Nephron progenitor cell (in vitro differentiated cells): ENCODE data around the gene SLX4IP.
A peak's percentile ranks its signal among the peaks of the same experiment; 100 is the strongest.

Source experiments
- DNase-seq: peaks from one replicate; pipeline ENCODE4 v3.0.0; 2021
- H3K27ac Mint-ChIP-seq: 2 replicates; pipeline ENCODE4 v1.8.0; 2021; ENCODE audit warnings: mild to moderate bottlenecking, moderate library complexity, mixed read lengths
- H3K27me3 Mint-ChIP-seq: 2 replicates; pipeline ENCODE4 v1.8.0; 2021; ENCODE audit warnings: mild to moderate bottlenecking, low read depth, mixed read lengths; ENCODE audit not compliant: poor library complexity
- H3K36me3 Mint-ChIP-seq: 2 replicates; pipeline ENCODE4 v1.8.0; 2021; ENCODE audit warnings: low read depth, mixed read lengths
- H3K4me1 Mint-ChIP-seq: 2 replicates; pipeline ENCODE4 v1.8.0; 2021; ENCODE audit warnings: mixed read lengths
- H3K4me3 Mint-ChIP-seq: 2 replicates; pipeline ENCODE4 v1.8.0; 2021; ENCODE audit warnings: mild to moderate bottlenecking, moderate library complexity, mixed read lengths
- H3K9me3 Mint-ChIP-seq: 2 replicates; pipeline ENCODE4 v1.8.0; 2021; ENCODE audit warnings: mild to moderate bottlenecking, moderate library complexity, mixed read lengths
- TF ChIP-seq, protein P1 (sequence below): fragments of 200-600 bp; sonication (generic); IDR thresholded peaks from 2 replicates; pipeline ENCODE4 v1.5.0; 2021; ENCODE audit warnings: antibody characterized with exemption

SLX4IP gene

DNA sequence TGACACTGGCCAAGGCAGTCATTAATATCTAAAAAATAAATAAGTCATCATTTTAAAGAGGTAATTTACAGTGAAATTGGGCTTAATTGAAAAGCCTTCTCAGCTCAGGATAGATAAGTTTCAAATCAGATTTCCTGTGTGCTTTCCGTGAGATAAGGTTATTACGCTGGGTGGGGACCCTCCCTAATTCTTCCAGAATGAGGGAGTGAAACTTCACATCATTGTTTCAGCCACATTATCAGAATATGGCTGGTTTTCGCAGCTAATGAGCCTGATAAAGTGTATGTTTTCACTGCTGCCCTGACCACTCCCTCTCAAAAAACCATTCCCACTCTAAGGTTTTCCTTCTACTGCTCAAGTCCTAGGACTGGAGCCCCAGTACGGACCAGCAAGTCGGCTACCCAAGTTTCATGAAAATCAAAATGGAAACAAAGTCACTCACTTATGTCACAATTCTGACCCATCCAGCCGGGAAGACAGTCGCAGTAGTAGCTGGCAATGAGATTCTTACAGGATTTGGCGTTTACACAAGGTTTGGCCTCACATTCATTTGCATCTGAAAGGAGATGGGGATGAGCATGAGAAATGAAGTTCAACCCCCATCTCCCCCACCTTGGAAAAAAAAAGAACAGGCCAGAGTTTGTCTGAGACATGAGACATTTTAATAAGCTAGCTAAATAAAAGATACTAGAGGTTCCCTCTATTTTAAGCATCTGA lies 214.1 kb downstream of the SLX4IP start:
- Mint-ChIP-seq H3K4me3 (no peak overlapping the region), H3K9me3 (no peaks in the 10 kb centered on the region), H3K36me3 (peaks cover 79% of the 10 kb centered on the region), H3K4me1 (peaks cover 87% of the 10 kb centered on the region), H3K27ac (peak overlapping the region; percentile 57), H3K27me3 (peaks cover 8% of the 10 kb centered on the region)
- DNase-seq, result no peak
- TF ChIP-seq, protein P1, sequence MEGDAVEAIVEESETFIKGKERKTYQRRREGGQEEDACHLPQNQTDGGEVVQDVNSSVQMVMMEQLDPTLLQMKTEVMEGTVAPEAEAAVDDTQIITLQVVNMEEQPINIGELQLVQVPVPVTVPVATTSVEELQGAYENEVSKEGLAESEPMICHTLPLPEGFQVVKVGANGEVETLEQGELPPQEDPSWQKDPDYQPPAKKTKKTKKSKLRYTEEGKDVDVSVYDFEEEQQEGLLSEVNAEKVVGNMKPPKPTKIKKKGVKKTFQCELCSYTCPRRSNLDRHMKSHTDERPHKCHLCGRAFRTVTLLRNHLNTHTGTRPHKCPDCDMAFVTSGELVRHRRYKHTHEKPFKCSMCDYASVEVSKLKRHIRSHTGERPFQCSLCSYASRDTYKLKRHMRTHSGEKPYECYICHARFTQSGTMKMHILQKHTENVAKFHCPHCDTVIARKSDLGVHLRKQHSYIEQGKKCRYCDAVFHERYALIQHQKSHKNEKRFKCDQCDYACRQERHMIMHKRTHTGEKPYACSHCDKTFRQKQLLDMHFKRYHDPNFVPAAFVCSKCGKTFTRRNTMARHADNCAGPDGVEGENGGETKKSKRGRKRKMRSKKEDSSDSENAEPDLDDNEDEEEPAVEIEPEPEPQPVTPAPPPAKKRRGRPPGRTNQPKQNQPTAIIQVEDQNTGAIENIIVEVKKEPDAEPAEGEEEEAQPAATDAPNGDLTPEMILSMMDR, result no peak

DNA sequence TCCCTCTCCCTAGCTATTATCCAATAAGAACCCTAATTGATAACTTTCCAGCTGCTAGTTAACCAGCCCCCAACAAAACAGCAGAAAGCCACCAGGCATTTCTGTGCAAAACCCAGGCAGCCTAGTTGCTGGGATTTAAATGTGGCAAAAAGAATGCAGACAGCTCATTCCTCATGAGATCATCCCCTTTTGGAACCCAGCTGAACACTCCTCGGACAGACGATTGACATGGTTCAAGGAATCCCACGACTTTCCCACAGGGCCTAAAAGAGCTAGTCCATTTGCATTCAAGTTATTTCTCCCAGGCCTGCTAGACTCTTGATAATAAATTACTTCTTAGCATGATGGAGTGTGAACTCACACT lies 214.7 kb downstream of the SLX4IP start:
- no peak for DNase-seq
- peaks cover 78% of the 10 kb centered on the region for H3K36me3 Mint-ChIP-seq

DNA sequence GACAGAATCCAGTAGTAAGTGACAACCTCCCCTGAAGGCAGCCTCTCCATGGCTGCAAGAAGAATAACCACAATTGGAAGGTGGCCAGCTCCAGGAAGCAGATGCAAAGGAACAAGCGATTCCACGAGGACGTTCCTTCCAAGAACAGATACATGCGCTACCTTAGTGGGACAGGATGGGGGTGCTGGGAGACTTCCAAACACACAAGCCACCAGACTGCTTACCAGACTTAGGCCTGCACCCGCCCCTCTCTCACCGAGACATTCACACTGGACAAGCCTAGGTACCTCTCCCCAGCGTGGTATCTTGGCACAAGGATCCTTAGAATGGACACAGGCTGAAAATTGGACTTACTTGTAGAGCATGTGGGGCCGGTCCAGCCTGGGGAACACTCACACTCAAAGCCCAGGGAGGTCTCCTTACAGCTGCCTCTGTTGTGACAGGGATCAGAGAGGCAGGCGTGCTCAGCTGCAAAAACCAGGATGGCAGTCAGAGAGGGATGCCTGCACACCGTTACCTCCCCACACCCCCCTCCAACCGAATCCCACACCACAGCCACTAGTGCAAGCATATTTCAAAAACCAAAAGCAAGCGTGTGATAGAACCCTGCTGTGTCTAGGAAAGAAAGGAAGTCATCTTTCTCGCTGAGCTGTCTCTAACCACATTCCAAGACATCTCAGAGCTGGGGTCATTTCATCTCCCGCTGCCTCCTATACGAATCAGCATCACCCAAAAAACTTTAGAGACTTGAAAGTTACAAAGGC lies 216.3 kb downstream of the SLX4IP start:
- H3K4me1 Mint-ChIP-seq, result peaks cover 94% of the 10 kb centered on the region
- peaks cover 8% of the 10 kb centered on the region for H3K27me3 Mint-ChIP-seq
- H3K27ac Mint-ChIP-seq, result peak overlapping the region; percentile 61
- TF ChIP-seq, protein P1, result no peak
- no peak overlapping the region for H3K4me3 Mint-ChIP-seq
- DNase-seq, result no peak
- H3K36me3 Mint-ChIP-seq, result peaks cover 76% of the 10 kb centered on the region
- H3K9me3 Mint-ChIP-seq, result no peaks in the 10 kb centered on the region

More for the DNA sequence above, 214.7 kb downstream of the SLX4IP start:
- Mint-ChIP-seq H3K4me3 (peak overlapping the region; percentile 33), H3K27me3 (peaks cover 11% of the 10 kb centered on the region), H3K27ac (peak overlapping the region; percentile 97), H3K4me1 (peaks cover 87% of the 10 kb centered on the region), H3K9me3 (no peaks in the 10 kb centered on the region)
- TF ChIP-seq, protein P1, result no peak

DNA sequence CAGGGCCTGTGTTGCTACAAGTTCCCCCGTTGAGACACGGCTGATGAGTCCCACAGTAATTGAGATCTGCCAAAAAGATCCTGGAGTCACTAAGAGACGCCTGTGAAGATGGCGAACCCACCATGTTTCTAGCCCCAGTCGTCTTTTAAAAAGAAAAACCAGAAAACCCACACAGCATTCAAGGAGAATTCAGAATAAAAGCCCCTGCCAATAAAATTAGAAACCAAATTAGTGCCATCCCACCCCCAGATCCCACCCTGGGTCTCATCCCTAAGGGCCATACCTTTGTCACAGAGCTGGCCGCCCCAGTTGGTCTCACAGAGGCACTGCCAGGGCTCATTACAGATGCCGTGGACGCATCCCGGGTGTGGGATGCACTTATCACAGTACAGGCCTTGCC lies 217.1 kb downstream of the SLX4IP start:
- H3K27me3 Mint-ChIP-seq, result peaks cover 8% of the 10 kb centered on the region
- H3K4me1 Mint-ChIP-seq, result peaks cover 100% of the 10 kb centered on the region
- peaks cover 74% of the 10 kb centered on the region for H3K36me3 Mint-ChIP-seq
- no peaks in the 10 kb centered on the region for H3K9me3 Mint-ChIP-seq
- no peak for DNase-seq
- peak overlapping the region; percentile 71 for H3K4me3 Mint-ChIP-seq
- peak overlapping the region; percentile 99 for H3K27ac Mint-ChIP-seq
- TF ChIP-seq, protein P1, result no peak

DNA sequence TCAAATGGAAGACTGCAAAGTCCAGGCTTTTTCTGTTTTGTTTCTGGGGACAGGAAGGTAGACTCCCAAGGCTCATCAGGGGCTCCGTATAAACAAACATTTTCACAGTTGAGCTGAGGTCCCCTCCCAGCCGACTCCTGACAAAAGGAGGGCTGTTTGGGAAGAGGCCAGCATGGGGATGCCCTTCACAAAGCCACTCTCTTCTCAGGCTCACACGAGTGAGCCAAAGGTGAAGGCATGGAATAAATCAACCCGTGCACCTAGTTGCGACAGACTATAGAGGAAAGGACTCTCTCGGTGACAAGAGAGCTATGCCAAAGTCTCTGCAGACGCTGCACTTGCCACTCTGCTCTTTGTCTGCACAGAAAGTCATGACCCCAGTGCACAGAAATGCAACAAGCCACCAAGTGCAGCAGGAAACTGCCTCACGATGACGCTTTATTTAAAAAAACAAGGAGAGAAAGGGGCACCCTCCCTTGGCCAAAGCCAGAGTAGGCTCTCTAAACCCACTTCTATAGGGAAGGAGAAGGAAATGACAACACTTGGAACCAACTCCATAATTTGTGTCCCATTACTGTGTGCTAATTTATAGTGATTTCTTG lies 217.7 kb downstream of the SLX4IP start:
- no peaks in the 10 kb centered on the region for H3K9me3 Mint-ChIP-seq
- peaks cover 8% of the 10 kb centered on the region for H3K27me3 Mint-ChIP-seq
- H3K36me3 Mint-ChIP-seq, result peaks cover 74% of the 10 kb centered on the region
- H3K4me3 Mint-ChIP-seq, result peak overlapping the region; percentile 71
- H3K4me1 Mint-ChIP-seq, result peaks cover 100% of the 10 kb centered on the region
- peak overlapping the region; percentile 99 for H3K27ac Mint-ChIP-seq
- DNase-seq, result no peak
- TF ChIP-seq, protein P1, result no peak
